Effector memory CD4-positive, alpha-beta T cell (primary cell): Measurements from ENCODE around the gene CEPT1.

Experiments used
- DNase-seq, 3 donors: peaks; one replicate each; pipeline ENCODE4 v3.0.0-alpha.2; 2020
- H3K27ac ChIP-seq: 2 replicates; pipeline ENCODE4 v1.7.0; 2013; ENCODE audit warnings: mild to moderate bottlenecking, low read length, moderate library complexity; ENCODE audit not compliant: insufficient read depth, poor library complexity, severe bottlenecking
- H3K27me3 ChIP-seq: replicated peaks from 2 replicates; pipeline ENCODE4 v1.7.0; 2013; ENCODE audit warnings: mild to moderate bottlenecking, low read length; ENCODE audit not compliant: insufficient read depth, control insufficient read depth, poor library complexity, severe bottlenecking
- H3K36me3 ChIP-seq: 2 replicates; pipeline ENCODE4 v1.7.0; 2013; ENCODE audit warnings: mild to moderate bottlenecking, low read length, moderate library complexity; ENCODE audit not compliant: control insufficient read depth, insufficient read depth
- H3K4me1 ChIP-seq: 2 replicates; pipeline ENCODE4 v1.7.0; 2013; ENCODE audit warnings: low read length, mild to moderate bottlenecking; ENCODE audit not compliant: control insufficient read depth, insufficient read depth, poor library complexity, severe bottlenecking
- H3K4me3 ChIP-seq: 2 replicates; pipeline ENCODE4 v1.7.0; 2013; ENCODE audit warnings: low read length, low read depth, mild to moderate bottlenecking; ENCODE audit not compliant: insufficient read depth, poor library complexity, severe bottlenecking
- H3K9me3 ChIP-seq: 2 replicates; pipeline ENCODE4 v1.7.0; 2013; ENCODE audit warnings: mild to moderate bottlenecking, low read length, moderate library complexity; ENCODE audit not compliant: control insufficient read depth

CEPT1 gene

GRCh38 chr1:111145963-111146768, 6.1 kb downstream of the CEPT1 start:
- Histone ChIP-seq H3K27me3 (no peaks in the 10 kb centered on the region), H3K9me3 (no peaks in the 10 kb centered on the region), H3K4me1 (peaks cover 2% of the 10 kb centered on the region), H3K27ac (no peak overlapping the region), H3K4me3 (no peak overlapping the region), H3K36me3 (no peaks in the 10 kb centered on the region)
- no peak for DNase-seq

- H3K9me3 ChIP-seq: no peaks in the 10 kb centered on the region
- H3K27me3 ChIP-seq: no peaks in the 10 kb centered on the region
- no peak for DNase-seq
- no peaks in the 10 kb centered on the region for H3K4me1 ChIP-seq
- no peak overlapping the region for H3K27ac ChIP-seq
- H3K4me3 ChIP-seq: no peak overlapping the region
- peaks cover 5% of the 10 kb centered on the region for H3K36me3 ChIP-seq
Measured at GRCh38 chr1:111147948-111148347, 7.9 kb downstream of the CEPT1 start.

- no peaks in the 10 kb centered on the region for H3K4me1 ChIP-seq
- H3K36me3 ChIP-seq: peaks cover 10% of the 10 kb centered on the region
- H3K27ac ChIP-seq: no peak overlapping the region
Measured at GRCh38 chr1:111148376-111148881, 8.4 kb downstream of the CEPT1 start.

GRCh38 chr1:111151838-111152237, 11.8 kb downstream of the CEPT1 start:
- no peak overlapping the region for H3K4me3 ChIP-seq
- no peaks in the 10 kb centered on the region for H3K9me3 ChIP-seq
- H3K4me1 ChIP-seq: no peaks in the 10 kb centered on the region
- H3K27ac ChIP-seq: no peak overlapping the region
- no peak for DNase-seq
- peaks cover 13% of the 10 kb centered on the region for H3K36me3 ChIP-seq
- H3K27me3 ChIP-seq: no peaks in the 10 kb centered on the region

More at GRCh38 chr1:111148376-111148881, 8.4 kb downstream of the CEPT1 start:
- DNase-seq: no peak
- Histone ChIP-seq H3K4me3 (no peak overlapping the region), H3K27me3 (no peaks in the 10 kb centered on the region), H3K9me3 (no peaks in the 10 kb centered on the region)

- H3K27me3 ChIP-seq: no peaks in the 10 kb centered on the region
- no peaks in the 10 kb centered on the region for H3K9me3 ChIP-seq
- no peaks in the 10 kb centered on the region for H3K4me1 ChIP-seq
- no peak overlapping the region for H3K4me3 ChIP-seq
- no peak for DNase-seq
- peaks cover 13% of the 10 kb centered on the region for H3K36me3 ChIP-seq
- no peak overlapping the region for H3K27ac ChIP-seq
Measured at GRCh38 chr1:111154021-111154999, 14.3 kb downstream of the CEPT1 start.

- no peak overlapping the region for H3K27ac ChIP-seq
- no peaks in the 10 kb centered on the region for H3K27me3 ChIP-seq
- no peaks in the 10 kb centered on the region for H3K4me1 ChIP-seq
- no peaks in the 10 kb centered on the region for H3K9me3 ChIP-seq
- peaks cover 27% of the 10 kb centered on the region for H3K36me3 ChIP-seq
- DNase-seq: no peak
- H3K4me3 ChIP-seq: no peak overlapping the region
Measured at GRCh38 chr1:111157431-111157830, 17.4 kb downstream of the CEPT1 start.

GRCh38 chr1:111161843-111162487, 21.9 kb downstream of the CEPT1 start:
- Histone ChIP-seq H3K27me3 (no peaks in the 10 kb centered on the region), H3K9me3 (no peaks in the 10 kb centered on the region), H3K27ac (no peak overlapping the region), H3K4me3 (no peak overlapping the region), H3K36me3 (peaks cover 21% of the 10 kb centered on the region), H3K4me1 (no peaks in the 10 kb centered on the region)
- DNase-seq: no peak

- Histone ChIP-seq H3K4me1 (no peaks in the 10 kb centered on the region), H3K27ac (no peak overlapping the region), H3K27me3 (no peaks in the 10 kb centered on the region), H3K9me3 (no peaks in the 10 kb centered on the region), H3K4me3 (no peak overlapping the region), H3K36me3 (peaks cover 23% of the 10 kb centered on the region)
- no peak for DNase-seq
Measured at GRCh38 chr1:111162488-111162880, 22.5 kb downstream of the CEPT1 start.

GRCh38 chr1:111163363-111163762, 23.3 kb downstream of the CEPT1 start:
- Histone ChIP-seq H3K27me3 (no peaks in the 10 kb centered on the region), H3K4me1 (no peaks in the 10 kb centered on the region), H3K4me3 (no peak overlapping the region), H3K36me3 (peaks cover 31% of the 10 kb centered on the region), H3K9me3 (no peaks in the 10 kb centered on the region), H3K27ac (no peak overlapping the region)
- no peak for DNase-seq
